ENCODE data around the gene HES4.

The HES4 gene

GRCh38 chr1:971751-972506, 28.0 kb downstream of the HES4 start:
- Histone ChIP-seq H3K27me3 (ENCODE audit: insufficient read depth, low read length, poor library complexity, severe bottlenecking) (no peaks in the 10 kb centered on the region), H4K20me1 (ENCODE audit: insufficient read depth, low read length, poor library complexity, severe bottlenecking) (no peaks in the 10 kb centered on the region), H3K9me3 (ENCODE audit: insufficient read depth, low read depth, low read length) (no peaks in the 10 kb centered on the region), H3F3A (ENCODE audit: low read depth) (no peaks in the 10 kb centered on the region), H3K4me2 (ENCODE audit: low read depth, low read length, poor library complexity, severe bottlenecking) (no peak overlapping the region), H3K4me3 (ENCODE audit: low read length, poor library complexity, severe bottlenecking) (no peak overlapping the region), H2AFZ (ENCODE audit: low read length) (no peak overlapping the region), H3K9me2 (replicated peaks; ENCODE audit: low read depth, low read length) (no peaks in the 10 kb centered on the region), H3K9ac (ENCODE audit: low read depth, low read length, poor library complexity, severe bottlenecking) (no peak overlapping the region), H3K36me3 (ENCODE audit: insufficient read depth, low read length) (no peaks in the 10 kb centered on the region), H3K79me2 (ENCODE audit: insufficient read depth, low read length) (no peaks in the 10 kb centered on the region), H3K4me1 (ENCODE audit: insufficient read depth, low read length, poor library complexity, severe bottlenecking) (peaks cover 12% of the 10 kb centered on the region)
- no peak for TF ChIP-seq CTCF (conservative IDR thresholded peaks at IDR 0.05; ENCODE audit: low read length)
- no peak for TF ChIP-seq EZH2phosphoT487 (IDR thresholded peaks at IDR 0.05; ENCODE audit: borderline replicate concordance)

- Histone ChIP-seq H4K20me1 (ENCODE audit: insufficient read depth, low read length, poor library complexity, severe bottlenecking) (no peaks in the 10 kb centered on the region), H3K4me3 (ENCODE audit: low read length, poor library complexity, severe bottlenecking) (no peak overlapping the region), H3K4me1 (ENCODE audit: insufficient read depth, low read length, poor library complexity, severe bottlenecking) (peaks cover 19% of the 10 kb centered on the region), H3F3A (ENCODE audit: low read depth) (no peaks in the 10 kb centered on the region), H3K36me3 (ENCODE audit: insufficient read depth, low read length) (no peaks in the 10 kb centered on the region), H3K9me3 (ENCODE audit: insufficient read depth, low read depth, low read length) (no peaks in the 10 kb centered on the region), H3K9me2 (replicated peaks; ENCODE audit: low read depth, low read length) (no peaks in the 10 kb centered on the region), H3K79me2 (ENCODE audit: insufficient read depth, low read length) (no peaks in the 10 kb centered on the region), H3K4me2 (ENCODE audit: low read depth, low read length, poor library complexity, severe bottlenecking) (no peak overlapping the region), H3K27me3 (ENCODE audit: insufficient read depth, low read length, poor library complexity, severe bottlenecking) (no peaks in the 10 kb centered on the region), H3K9ac (ENCODE audit: low read depth, low read length, poor library complexity, severe bottlenecking) (no peak overlapping the region), H2AFZ (ENCODE audit: low read length) (no peak overlapping the region)
- TF ChIP-seq CTCF (conservative IDR thresholded peaks at IDR 0.05; ENCODE audit: low read length) (no peak), EZH2phosphoT487 (IDR thresholded peaks at IDR 0.05; ENCODE audit: borderline replicate concordance) (no peak)
Observed at GRCh38 chr1:970973-971730, 28.7 kb downstream of the HES4 start.

- no peaks in the 10 kb centered on the region for H3K9me3 ChIP-seq (ENCODE audit: insufficient read depth, low read depth, low read length)
- H3K9me2 ChIP-seq (replicated peaks; ENCODE audit: low read depth, low read length): no peaks in the 10 kb centered on the region
- H3K4me2 ChIP-seq (ENCODE audit: low read depth, low read length, poor library complexity, severe bottlenecking): no peak overlapping the region
- H2AFZ ChIP-seq (ENCODE audit: low read length): no peak overlapping the region
- H3K79me2 ChIP-seq (ENCODE audit: insufficient read depth, low read length): no peaks in the 10 kb centered on the region
- H3K9ac ChIP-seq (ENCODE audit: low read depth, low read length, poor library complexity, severe bottlenecking): no peak overlapping the region
- peaks cover 16% of the 10 kb centered on the region for H3K4me1 ChIP-seq (ENCODE audit: insufficient read depth, low read length, poor library complexity, severe bottlenecking)
- H3K4me3 ChIP-seq (ENCODE audit: low read length, poor library complexity, severe bottlenecking): no peak overlapping the region
- H3K36me3 ChIP-seq (ENCODE audit: insufficient read depth, low read length): no peaks in the 10 kb centered on the region
- H4K20me1 ChIP-seq (ENCODE audit: insufficient read depth, low read length, poor library complexity, severe bottlenecking): no peaks in the 10 kb centered on the region
- H3K27me3 ChIP-seq (ENCODE audit: insufficient read depth, low read length, poor library complexity, severe bottlenecking): no peaks in the 10 kb centered on the region
- TF ChIP-seq CTCF (conservative IDR thresholded peaks at IDR 0.05; ENCODE audit: low read length) (no peak), EZH2phosphoT487 (IDR thresholded peaks at IDR 0.05; ENCODE audit: borderline replicate concordance) (no peak)
- no peaks in the 10 kb centered on the region for H3F3A ChIP-seq (ENCODE audit: low read depth)
Observed at GRCh38 chr1:970242-970972, 29.5 kb downstream of the HES4 start.
